NCI-H2196 treated with DMSO at 0.1 percent for 48 hours (cell line): ENCODE measurements around the gene ADAMTS3.

ENCODE experiments used
- DNase-seq: peaks from one replicate; lab custom pipeline; 2025; ENCODE audit not compliant: unreplicated experiment; lab: John Stamatoyannopoulos, UW

The ADAMTS3 gene

DNA sequence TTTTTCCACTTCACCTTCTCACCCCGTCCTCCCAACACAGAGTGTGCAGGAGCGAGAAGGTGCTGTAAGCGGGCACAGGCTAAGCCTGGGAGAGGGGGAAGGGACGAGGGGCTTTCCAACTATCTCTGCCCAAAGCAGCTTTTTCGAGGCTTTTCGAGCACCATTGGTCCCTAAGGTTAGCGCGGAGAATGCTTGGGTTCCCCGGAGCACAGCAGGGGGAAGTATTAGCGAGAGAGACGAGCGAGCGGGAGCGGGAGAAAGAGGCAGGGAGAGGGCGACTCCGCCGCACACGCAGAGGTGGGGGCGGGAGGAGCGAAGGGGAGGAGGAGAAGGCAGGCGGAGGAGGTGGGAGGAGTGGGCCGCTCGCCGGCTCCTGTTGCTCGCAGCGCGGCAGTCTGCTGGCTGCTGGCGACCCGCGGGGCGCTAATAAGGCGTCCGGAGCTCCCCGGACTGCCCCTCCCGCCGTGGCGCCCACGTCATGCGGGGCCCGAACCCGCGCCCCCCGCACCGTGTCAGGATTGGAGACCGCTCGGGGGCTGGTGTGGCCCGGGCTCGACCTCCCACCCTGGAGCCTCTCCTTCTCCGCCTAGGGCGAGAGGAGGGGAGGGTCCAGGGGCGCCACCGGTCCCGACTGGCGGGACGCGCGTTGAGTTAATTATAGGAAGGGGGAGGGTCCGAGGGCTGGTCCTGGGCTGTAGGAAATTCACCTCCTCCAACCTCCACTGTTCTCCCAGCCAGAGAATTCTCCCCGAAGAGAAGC lies at the start of gene ADAMTS3:
ADAMTS3 (minus strand) TSS at position 263 of the 760 bp plus-strand sequence. CDS start 459 bp downstream, outside the sequence.
- DNase-seq: no peak

DNA sequence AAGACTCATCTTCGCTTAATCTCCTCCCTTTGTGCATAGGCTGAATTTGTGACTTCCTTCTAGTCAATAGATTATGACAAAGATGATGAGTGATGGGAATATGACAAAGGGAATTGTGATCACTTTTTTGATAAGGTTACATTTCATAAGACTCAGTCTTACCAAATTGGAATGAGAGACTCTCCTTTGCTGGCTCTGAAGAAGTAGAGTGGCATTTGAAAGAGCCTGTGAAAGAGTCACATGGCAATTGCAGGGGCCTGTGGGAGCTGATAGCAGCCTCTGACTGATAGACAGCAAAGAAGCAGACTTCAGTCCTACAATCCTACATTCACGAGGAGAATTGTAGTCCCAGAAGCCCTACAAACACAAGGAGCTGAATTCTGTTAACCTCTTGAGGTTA lies 44.9 kb upstream of the ADAMTS3 start:
- no peak for DNase-seq

DNA sequence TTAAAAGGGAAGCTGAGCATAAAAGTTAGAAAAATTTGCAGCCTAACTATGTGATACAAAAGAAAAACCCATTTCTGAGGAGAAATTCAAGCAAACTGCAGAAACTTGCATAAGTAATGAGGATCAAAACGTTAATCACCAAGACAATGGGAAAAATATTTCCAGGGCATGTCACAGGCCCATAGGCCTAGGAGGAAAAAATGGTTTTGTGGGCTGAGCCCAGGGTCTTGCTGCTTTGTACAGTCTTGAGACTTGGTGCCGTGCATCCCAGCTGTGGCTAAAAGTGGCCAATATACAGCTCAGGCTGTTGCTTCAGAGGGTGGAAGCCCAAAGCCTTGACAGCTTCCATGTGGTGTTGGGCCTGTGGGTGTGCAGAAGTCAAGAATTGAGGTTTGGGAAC lies 37.7 kb upstream of the ADAMTS3 start:
- DNase-seq: no peak

DNA sequence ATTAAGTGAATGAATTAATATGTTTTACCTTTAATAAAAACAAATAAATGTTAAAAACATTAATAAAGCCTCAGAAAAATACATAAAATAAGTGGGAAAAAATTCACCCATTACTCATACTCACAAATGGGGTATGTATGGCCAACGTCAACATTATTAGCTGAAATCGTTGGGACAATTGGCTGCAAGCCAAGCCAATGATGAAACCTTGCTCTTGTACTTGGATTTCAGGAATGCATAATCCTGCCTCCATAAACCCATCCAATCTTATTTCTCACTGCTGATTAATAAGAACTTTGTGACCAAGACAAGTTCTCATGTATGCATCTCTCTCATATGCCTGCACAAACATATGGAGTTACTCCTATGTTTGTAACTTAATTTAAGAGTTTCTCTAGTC lies 35.3 kb upstream of the ADAMTS3 start:
- DNase-seq: no peak

- DNase-seq: no peak
Observed at GRCh38 chr4:72602396-72603376, 33.7 kb upstream of the ADAMTS3 start.

GRCh38 chr4:72591547-72592454 lies 22.8 kb upstream of the ADAMTS3 start:
- DNase-seq: no peak

GRCh38 chr4:72587334-72587733 lies 18.3 kb upstream of the ADAMTS3 start:
- no peak for DNase-seq

DNA sequence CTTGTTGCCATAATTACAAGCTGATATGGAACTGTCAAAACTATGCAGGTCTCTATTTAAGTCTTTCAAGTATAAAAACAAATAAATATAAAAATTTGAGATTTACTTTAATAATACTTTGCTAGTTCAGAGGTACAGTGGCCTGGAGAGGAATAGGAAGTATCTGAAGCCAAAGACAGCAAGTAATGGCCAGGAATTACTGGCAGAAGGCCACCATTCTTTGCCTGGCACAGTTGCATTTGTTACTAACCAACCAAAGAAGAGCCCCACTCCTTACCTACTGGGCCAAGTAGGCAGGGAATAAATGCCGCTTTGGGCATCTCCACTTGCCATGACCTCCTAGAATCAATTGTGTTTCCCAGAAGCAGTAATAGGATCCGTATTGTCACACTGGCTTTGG lies 13.8 kb upstream of the ADAMTS3 start:
- no peak for DNase-seq

GRCh38 chr4:72577211-72577610 lies 8.2 kb upstream of the ADAMTS3 start:
- DNase-seq: no peak

DNA sequence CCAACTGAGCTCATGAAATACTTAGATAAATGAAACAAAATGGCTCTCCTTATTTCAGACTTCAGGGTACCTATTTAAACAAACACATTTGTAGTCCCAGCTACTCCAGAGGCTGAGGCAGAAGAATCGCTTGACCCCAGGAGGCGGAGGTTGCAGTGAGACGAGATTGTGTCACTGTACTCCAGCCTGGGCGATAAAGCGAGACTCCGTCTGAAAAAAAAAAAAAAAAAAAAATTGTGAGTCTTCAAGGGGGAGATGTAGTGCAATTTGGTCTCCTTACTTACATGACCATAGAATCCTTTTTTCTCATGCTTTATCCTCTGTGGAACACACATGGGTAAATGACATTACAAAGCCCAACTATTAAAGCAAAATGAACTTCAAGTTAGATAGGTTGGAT lies 2.3 kb upstream of the ADAMTS3 start:
- DNase-seq: no peak

- DNase-seq: no peak
Observed at GRCh38 chr4:72569719-72570235, 756 bp upstream of the ADAMTS3 start.

- DNase-seq: no peak
Observed at GRCh38 chr4:72567821-72568675, 973 bp downstream of the ADAMTS3 start.

GRCh38 chr4:72567036-72567435 lies 2.0 kb downstream of the ADAMTS3 start:
- DNase-seq: no peak

DNA sequence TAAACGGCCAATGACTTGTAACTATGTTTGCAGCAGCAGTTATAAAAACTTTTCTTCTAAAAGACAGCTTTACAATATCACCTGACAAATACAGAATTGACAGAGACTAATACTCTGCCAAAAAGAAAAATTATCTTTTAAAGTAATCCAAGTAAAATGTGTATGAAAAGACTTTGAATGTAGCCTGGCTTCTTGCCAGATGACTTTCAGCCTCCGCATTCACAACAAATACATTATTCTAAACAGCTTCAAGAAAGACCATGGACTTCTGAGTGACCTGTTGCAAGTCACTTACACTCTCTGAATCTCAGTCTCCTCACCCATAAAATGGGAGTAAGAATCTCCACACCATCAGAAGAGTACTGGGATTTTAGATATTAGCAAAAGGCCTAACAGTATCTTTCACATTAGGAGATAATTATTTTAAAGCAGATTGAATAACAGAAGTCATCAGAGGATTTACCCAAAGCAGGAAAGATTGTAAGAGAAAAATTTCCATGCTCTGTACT lies 2.5 kb downstream of the ADAMTS3 start:
- no peak for DNase-seq

DNA sequence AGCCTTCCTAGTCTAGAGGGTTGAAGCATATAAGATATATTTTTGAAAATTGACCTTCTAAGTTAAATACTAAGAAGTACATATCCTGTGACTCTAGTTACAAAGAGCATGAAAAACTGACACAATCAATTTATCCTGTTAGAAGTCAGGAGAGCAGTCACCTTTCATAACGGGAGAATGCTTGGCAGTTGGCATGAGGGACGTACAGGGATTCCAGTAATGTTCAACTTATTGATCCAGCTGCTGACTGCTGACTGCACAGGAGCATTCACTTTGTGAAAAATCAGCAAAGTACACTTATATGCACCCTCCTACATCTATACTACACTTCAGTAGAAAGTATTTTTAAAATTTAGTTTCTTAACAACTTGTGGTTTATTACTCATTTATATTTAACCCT lies 4.2 kb downstream of the ADAMTS3 start:
- DNase-seq: no peak

- no peak for DNase-seq
Observed at GRCh38 chr4:72564184-72564583, 4.8 kb downstream of the ADAMTS3 start.

DNA sequence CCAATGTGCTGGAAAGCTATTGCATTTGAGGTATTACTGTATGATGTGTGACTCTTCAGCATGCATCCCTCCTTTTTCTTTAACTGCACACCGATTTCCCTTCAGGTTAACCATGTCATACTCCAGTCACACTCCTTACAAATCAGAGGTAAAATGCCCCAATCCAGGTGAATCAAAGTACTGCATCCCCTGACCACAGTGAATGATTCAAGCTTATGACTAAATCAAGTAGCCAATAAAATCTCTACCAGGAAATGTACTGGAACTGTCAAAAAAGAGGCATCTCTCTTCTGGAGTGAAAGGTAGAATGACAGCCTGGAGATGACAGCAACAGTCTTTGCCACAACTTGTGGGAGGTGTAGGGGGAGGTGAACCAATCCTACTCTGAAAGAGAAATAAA lies 10.4 kb downstream of the ADAMTS3 start:
- DNase-seq: no peak

DNA sequence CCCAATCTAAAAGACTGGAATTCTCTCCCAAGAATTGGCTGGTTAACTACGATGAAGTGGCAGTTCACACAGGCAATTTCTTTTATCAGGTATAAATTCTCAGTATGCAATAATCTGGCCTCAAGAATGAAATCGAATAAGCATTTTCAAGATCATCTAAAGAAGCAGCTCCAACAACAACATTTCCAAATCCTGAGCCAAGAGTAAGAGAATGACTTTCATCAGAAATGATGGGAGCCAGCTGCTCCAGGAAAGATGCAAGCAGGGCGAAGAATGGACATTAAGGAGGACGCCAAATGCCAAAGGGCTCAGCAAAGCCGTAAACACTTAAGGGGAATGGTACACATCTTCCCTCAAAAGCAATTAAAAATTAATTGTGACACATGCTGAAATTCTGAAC lies 12.0 kb downstream of the ADAMTS3 start:
- DNase-seq: no peak

DNA sequence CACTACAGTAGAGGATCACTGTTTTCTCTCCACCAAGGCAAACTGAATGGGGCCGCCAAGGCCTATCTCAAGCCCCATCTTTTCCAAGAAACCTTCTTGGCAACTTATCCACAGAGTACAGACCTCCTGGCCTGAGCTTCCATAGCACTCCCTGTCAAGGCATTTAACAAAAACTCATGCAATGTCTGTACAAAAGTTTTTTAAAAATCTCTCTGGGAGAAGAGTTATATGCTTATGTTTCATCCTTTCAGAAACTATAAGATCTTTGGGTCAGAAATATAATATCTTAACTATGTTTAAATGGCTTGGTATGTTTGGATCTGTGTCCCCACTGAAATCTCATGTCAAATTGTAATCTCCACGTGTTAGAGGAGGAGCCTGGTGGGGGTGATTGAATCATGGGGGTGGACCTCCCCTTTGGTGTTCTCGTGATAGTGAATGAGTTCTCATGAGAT lies 13.6 kb downstream of the ADAMTS3 start:
- no peak for DNase-seq
